ENCODE data around the gene RUBCN. TPM values are rescaled to one million over a fixed set of nuclear protein-coding genes. Genes with fewer than 3 reads are reported as not detected.
"Not testable (repeated sequence)": the region's sequence is repeated elsewhere in the genome, so short reads cannot be mapped to it uniquely, and the experiment has no call there.

RUBCN gene
- total RNA-seq, 4 donors from 2014 or later = 8.2 to 36.4 (median 13.9) TPM

DNA sequence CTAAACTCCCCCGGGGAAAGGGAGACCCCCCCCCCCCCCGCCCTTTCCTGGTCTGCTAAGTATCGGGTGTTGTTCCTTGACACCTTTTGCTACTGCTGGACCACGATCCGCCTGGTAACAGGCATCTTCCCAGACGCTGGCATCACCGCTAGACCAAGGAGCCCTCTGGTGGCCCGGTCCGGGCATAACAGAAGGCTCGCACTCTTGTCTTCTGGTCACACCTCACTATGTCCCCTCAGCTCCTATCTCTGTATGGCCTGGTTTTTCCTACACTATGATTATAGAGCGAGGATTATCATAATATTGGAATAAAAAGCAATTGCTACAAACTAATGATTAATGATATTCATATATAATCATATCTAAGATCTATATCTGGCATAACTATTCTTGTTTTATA, 104.7 kb downstream of the RUBCN start:
- DNase-seq; intact Hi-C loops (cut with DNase I; ENCODE audit: low total_unique reads); H3K4me3 ChIP-seq; H3K9me3 ChIP-seq; H3K27me3 ChIP-seq; H3K36me3 ChIP-seq; H3K27ac ChIP-seq; H3K4me1 ChIP-seq: not testable (repeated sequence)
- TF ChIP-seq, protein P1, sequence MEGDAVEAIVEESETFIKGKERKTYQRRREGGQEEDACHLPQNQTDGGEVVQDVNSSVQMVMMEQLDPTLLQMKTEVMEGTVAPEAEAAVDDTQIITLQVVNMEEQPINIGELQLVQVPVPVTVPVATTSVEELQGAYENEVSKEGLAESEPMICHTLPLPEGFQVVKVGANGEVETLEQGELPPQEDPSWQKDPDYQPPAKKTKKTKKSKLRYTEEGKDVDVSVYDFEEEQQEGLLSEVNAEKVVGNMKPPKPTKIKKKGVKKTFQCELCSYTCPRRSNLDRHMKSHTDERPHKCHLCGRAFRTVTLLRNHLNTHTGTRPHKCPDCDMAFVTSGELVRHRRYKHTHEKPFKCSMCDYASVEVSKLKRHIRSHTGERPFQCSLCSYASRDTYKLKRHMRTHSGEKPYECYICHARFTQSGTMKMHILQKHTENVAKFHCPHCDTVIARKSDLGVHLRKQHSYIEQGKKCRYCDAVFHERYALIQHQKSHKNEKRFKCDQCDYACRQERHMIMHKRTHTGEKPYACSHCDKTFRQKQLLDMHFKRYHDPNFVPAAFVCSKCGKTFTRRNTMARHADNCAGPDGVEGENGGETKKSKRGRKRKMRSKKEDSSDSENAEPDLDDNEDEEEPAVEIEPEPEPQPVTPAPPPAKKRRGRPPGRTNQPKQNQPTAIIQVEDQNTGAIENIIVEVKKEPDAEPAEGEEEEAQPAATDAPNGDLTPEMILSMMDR (IDR thresholded peaks at IDR 0.05) = peak in 1 of 4 experiments; percentile 11

DNA sequence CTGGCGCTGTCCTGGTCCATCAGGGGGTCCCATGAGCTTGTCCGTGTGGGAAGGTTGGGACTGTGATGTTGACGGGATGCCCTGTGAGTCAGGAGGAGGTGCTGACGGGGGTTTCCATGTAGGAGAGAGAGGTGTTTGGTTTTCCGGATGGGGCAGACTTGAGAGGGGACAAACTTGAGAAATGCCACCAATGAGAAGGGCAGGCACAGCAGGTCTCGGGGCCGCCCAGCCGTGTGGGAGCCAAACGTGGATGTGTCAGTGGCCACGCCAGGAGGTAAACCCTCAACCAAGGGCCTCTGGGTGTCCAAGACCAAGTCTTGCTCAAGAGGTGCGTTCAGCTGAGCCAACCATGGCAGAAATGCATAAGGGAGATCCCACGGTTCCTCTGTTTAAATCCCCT, 105.9 kb downstream of the RUBCN start:
- H3K9me3 ChIP-seq; intact Hi-C loops (cut with DNase I; ENCODE audit: low total_unique reads); H3K27ac ChIP-seq; DNase-seq; H3K4me3 ChIP-seq; H3K36me3 ChIP-seq; H3K27me3 ChIP-seq; H3K4me1 ChIP-seq: not testable (repeated sequence)

DNA sequence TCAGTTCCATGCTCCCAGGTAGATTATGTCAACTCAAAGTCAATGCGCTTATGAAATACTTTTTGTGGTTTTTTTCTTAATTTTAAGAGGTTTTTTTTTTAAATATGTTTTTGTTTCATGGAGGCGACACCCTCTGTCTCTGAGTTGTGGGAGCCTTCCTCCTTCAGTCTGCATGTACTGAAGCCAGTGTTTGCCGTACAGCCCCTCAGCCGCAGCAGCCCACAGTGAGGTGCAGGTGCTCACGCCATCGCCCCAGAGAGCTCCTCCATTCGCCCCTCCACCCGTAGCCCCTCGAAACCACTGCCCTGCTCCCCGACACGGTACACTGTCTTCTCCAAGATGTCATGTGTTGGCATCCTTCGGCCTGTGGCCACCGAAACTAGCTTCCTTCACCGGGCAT, 107.4 kb downstream of the RUBCN start:
- H3K9me3 ChIP-seq; H3K4me3 ChIP-seq; DNase-seq; H3K4me1 ChIP-seq; H3K27me3 ChIP-seq; intact Hi-C loops (cut with DNase I; ENCODE audit: low total_unique reads); H3K36me3 ChIP-seq; H3K27ac ChIP-seq: not testable (repeated sequence)

DNA sequence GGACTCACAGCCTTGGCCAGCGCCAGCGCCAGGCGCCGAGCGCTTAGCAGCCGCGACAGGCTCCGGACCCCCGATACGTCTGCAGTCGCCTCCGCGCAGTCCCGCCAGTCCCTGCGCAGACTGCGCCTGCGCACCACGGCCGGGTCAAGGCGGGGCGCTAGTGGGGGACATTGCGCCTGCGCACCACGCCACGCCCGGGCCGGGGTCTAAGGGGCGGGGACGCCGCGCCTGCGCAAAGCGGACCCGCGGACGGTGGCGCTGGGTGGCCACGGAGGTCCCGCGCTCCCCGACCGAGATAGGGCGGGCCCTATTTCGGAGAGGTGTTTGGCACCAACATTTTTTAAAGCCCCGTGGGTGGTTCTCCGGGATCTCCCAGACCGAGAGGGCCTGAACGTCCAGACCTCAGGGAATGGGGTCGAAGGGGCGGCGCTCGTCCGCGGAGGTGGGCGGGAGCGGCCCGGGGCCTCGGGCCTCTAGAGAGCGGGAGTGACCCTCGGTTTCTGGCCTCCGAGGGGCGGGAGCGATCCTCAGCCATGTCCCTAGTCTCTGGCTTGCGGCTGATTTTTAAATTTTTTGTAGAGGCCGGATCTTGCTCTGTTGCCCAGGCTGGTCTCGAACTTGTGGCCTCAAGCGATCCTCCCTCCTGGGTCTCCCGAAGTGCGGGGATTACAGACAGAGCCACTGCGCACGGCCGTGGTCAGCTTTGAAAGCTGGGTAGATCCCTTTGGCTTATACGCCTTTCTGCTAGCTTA, 108.8 kb downstream of the RUBCN start:
- Histone ChIP-seq H3K4me3 (peak overlapping the region; percentile 78 to 79), H3K27ac (peak overlapping the region; percentile 86 to 88)
- DNase-seq = peak; percentile 86 to 91
- H3K36me3 ChIP-seq; H3K27me3 ChIP-seq; intact Hi-C loops (cut with DNase I; ENCODE audit: low total_unique reads); H3K9me3 ChIP-seq; H3K4me1 ChIP-seq: not testable (repeated sequence)
- TF ChIP-seq POLR2A (IDR thresholded peaks at IDR 0.05) = peak; percentile 57 to 83

DNA sequence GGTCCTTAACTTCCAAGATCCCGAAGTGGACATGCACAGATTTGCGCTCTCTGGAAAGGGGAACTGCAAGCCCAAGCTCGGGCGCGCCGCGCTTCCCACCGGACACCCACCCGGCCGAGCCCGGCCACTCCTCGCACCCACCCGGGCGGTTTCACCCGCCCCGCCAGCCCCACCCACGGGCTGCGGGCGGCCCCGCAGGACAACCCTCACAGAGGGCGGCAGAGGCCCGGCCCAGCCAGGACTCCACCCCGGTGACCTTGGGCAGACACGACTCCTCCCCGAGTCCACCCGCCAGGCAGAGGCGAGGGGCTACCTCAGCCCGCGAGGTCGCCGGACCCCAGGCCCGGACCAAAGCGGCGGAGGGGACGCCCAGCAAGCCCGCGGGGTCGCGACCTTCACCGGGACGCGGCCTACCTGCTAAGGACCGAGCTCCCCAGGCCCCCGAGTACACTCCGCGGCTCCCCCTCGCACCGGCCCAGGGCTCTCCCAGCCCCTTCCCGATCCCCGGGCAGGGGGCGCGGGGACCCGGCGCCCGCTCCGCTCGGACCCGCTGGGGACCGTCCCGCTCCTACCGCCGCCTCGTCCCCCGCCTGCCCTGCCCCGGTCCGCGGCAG, 109.4 kb downstream of the RUBCN start:
- DNase-seq = peak in 1 of 2 donors; percentile 38
- H3K27me3 ChIP-seq; H3K4me1 ChIP-seq; H3K9me3 ChIP-seq; H3K36me3 ChIP-seq; intact Hi-C loops (cut with DNase I; ENCODE audit: low total_unique reads): not testable (repeated sequence)
- peak overlapping the region; percentile 86 to 88 for H3K27ac ChIP-seq
- peak overlapping the region; percentile 78 to 79 for H3K4me3 ChIP-seq

DNA sequence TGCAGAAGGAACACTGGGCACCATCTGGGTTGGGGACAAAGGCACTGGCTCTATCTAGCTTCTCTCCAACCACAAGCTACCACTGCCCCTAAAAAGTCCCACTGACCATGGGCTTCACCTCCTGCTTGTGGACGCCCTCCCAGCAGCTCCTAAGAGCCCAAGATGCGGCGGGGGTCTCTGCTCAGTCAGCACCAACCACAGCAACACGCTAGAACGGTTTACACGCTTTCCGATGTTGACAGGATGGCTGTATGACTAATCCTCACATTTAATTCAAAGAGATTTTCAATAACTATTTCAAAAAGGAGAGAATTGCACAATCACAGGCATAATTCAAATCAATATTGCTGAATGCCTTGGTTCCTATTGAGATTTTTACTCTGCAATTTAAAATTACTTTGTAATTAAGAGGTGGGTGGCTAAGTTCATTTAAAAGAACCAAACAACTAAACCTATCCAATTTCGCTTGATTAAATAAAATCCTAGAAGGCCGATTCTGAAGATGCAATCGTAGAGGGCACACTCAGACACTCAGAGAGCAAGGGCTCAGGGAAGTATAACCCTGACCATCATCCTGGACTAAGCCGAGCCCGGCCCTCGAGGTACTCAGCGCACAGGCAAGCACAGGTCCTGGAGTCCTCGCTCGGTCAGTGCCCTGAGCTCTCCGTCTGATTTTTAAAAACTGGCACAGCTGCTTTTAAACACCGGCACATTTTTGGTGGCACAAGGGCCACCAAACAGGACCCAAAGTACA, 110.1 kb downstream of the RUBCN start:
- H3K27ac ChIP-seq; H3K4me1 ChIP-seq; H3K36me3 ChIP-seq; DNase-seq; H3K9me3 ChIP-seq; H3K27me3 ChIP-seq; intact Hi-C loops (cut with DNase I; ENCODE audit: low total_unique reads): not testable (repeated sequence)
- H3K4me3 ChIP-seq = peak overlapping the region; percentile 34

DNA sequence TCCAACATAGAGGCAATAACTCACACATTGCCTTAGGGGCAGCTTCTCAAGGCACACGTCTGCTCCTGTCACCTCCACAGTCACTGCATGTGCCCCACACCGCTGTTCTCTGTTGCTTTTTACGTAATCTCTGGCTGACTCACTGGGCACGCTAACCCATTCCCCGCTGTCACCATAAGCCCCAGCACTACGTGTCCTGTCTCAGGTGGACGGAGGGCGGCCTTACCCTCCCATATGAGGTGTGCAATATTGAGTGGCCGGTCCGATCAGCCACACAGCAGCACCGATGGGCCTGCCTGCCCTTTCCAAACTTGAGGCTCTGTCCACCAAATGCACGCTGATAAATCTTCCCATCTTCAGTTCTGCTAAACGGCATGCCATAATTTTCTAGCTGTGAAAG, 115.2 kb downstream of the RUBCN start:
- not testable (repeated sequence) for H3K4me1 ChIP-seq, H3K36me3 ChIP-seq

More for the DNA sequence above, 115.2 kb downstream of the RUBCN start:
- H3K27ac ChIP-seq; H3K4me3 ChIP-seq; H3K9me3 ChIP-seq; intact Hi-C loops (cut with DNase I; ENCODE audit: low total_unique reads); H3K27me3 ChIP-seq; DNase-seq: not testable (repeated sequence)

MicroRNAs within 50 kb of the gene (microRNA counts, 767-probe panel; counts per million panel counts)
- 0 counts per million in 2 donors for microRNA hsa-miR-922

Other genes with a start within 250 kb of the RUBCN start
- gene BDH1, start 180.9 kb downstream of the RUBCN start, total RNA-seq = 10 to 100 TPM in 2 of 4 donors, 1 to 10 TPM in 2; 4.4 to 23.1 (median 8.6) TPM
- gene FYTTD1, start 13.0 kb upstream of the RUBCN start, total RNA-seq = 100 to 1,000 TPM in 1 of 4 donors, 10 to 100 TPM in 3; 22.5 to 100 (median 45.5) TPM
- gene LRCH3, start 54.4 kb upstream of the RUBCN start, total RNA-seq = 100 to 1,000 TPM in 2 of 4 donors, 10 to 100 TPM in 2; 73.5 to 108 (median 100) TPM
- 1,000 to 10,000 TPM in 3 of 4 donors, 100 to 1,000 TPM in 1; 632 to 3,558 (median 1,624) TPM for gene RPL35A, start 213.3 kb upstream of the RUBCN start, total RNA-seq
- 10 to 100 TPM in 1 of 4 donors, 1 to 10 TPM in 2, under 1 TPM in 1; 0.77 to 11.3 (median 6.8) TPM for gene LMLN, start 223.3 kb upstream of the RUBCN start, total RNA-seq